Measurements from ENCODE around the gene CYB561D1. TPM values are rescaled to one million over a fixed set of nuclear protein-coding genes. Genes with fewer than 3 reads are reported as not detected.

CYB561D1 gene
- total and polyA plus RNA-seq, 10 of the 15 experiments (the other 5 are each of a cell fraction or from before 2014, with no cell fraction given), result 0.68 to 9.0 (median 3.3) TPM

DNA sequence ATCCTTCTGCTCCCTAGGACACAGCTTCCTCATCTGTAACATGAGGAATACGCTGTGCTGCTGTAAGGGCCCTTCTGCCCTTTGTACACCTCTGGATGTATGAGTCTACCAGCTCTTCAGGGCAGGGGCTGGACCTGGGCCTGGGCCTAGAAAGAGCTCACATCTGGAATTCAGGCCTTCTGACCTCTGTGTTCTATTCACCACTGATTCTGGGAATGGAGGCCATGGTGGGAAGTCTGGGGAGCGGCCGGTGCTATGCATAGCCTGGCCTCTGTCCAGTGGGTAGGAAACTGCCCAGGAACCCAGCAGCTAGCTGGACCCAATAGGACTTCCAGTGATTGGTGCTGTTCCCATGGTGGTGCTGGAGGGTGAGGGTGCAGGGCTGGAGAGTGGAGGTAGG lies 34.8 kb downstream of the CYB561D1 start:
- no peak for ATAC-seq
- no peak for FAIRE-seq

More for the DNA sequence above, 34.8 kb downstream of the CYB561D1 start:
- Histone ChIP-seq H3K36me3 (ENCODE audit: control insufficient read depth in 2 of 2, insufficient read depth in 2 of 2, low read length in 1 of 2) (no peaks in the 10 kb centered on the region), H3K4me1 (ENCODE audit: control insufficient read depth, insufficient read depth, low read length) (peaks cover 24% of the 10 kb centered on the region), H3K9me3 (replicated peaks; ENCODE audit: control insufficient read depth, insufficient read depth, low read length) (no peaks in the 10 kb centered on the region), H3K9ac (ENCODE audit: control insufficient read depth, insufficient read depth, low read length) (no peak overlapping the region), H3K27ac (ENCODE audit: control insufficient read depth, insufficient read depth) (no peak overlapping the region), H2AFZ (ENCODE audit: control insufficient read depth, low read depth, low read length) (no peak overlapping the region), H3K4me2 (ENCODE audit: control insufficient read depth, insufficient read depth) (no peak overlapping the region), H3K4me3 (no peak overlapping the region), H4K20me1 (ENCODE audit: control insufficient read depth, insufficient read depth) (no peaks in the 10 kb centered on the region), H3K79me2 (ENCODE audit: control insufficient read depth, insufficient read depth, low read length) (no peaks in the 10 kb centered on the region), H3K27me3 (replicated peaks in 1 of 2; ENCODE audit: control insufficient read depth in 2 of 2, insufficient read depth in 2 of 2, low read length in 1 of 2) (no peaks in the 10 kb centered on the region)
- no TSS peak for BruUV-seq (replicated peaks)
- in situ Hi-C loops (cut with MboI), result no loop called here
- no peak for DNase-seq (ENCODE audit: low read depth, low spot score)
- WGBS (ENCODE audit: insufficient coverage, insufficient replicate concordance, low lambda C conversion rate, missing lambda C conversion rate), result 93% methylated on average over 3 of the region's 3 CpGs
- RAD21 ChIA-PET (ENCODE audit: unreplicated experiment), result interaction anchor here (1.1 to 10.3 kb wide), 7 partner anchors 19 to 265 kb away, joined by 3 to 422 read pairs (median 6); partner anchors contain the start of genes AMIGO1, ATXN7L2 and CYB561D1
- CTCF ChIA-PET, result interaction anchor here (0.8 to 21.3 kb wide), 8 partner anchors 18 to 456 kb away, joined by 3 to 1280 read pairs (median 6); partner anchors contain the start of genes AHCYL1, AMIGO1, ATXN7L2 and CYB561D1
- intact Hi-C loops (cut with micrococcal nuclease; ENCODE audit: unreplicated experiment), result no loop called here
- POLR2A ChIA-PET, result interaction anchor here (0.7 to 2.0 kb wide), 4 partner anchors 30 to 274 kb away, joined by 3 to 10 read pairs (median 6); partner anchors contain the start of genes ATXN7L2 and CYB561D1
- SMC1A ChIA-PET (ENCODE audit: uncharacterized antibody, unreplicated experiment), result interaction anchor here (0.9 to 12.8 kb wide), 7 partner anchors 10 to 103 kb away, joined by 3 to 431 read pairs (median 10); partner anchors contain the start of genes AMIGO1, ATXN7L2, CYB561D1 and GPR61
- TF ChIP-seq NRF1 (conservative IDR thresholded peaks at IDR 0.05; ENCODE audit: low read depth, low read length), result no peak
- no peak for TF ChIP-seq IKZF2 (IDR thresholded peaks at IDR 0.05)
- no peak for TF ChIP-seq NR2F1 (conservative IDR thresholded peaks at IDR 0.05)
- TF ChIP-seq, protein P1, sequence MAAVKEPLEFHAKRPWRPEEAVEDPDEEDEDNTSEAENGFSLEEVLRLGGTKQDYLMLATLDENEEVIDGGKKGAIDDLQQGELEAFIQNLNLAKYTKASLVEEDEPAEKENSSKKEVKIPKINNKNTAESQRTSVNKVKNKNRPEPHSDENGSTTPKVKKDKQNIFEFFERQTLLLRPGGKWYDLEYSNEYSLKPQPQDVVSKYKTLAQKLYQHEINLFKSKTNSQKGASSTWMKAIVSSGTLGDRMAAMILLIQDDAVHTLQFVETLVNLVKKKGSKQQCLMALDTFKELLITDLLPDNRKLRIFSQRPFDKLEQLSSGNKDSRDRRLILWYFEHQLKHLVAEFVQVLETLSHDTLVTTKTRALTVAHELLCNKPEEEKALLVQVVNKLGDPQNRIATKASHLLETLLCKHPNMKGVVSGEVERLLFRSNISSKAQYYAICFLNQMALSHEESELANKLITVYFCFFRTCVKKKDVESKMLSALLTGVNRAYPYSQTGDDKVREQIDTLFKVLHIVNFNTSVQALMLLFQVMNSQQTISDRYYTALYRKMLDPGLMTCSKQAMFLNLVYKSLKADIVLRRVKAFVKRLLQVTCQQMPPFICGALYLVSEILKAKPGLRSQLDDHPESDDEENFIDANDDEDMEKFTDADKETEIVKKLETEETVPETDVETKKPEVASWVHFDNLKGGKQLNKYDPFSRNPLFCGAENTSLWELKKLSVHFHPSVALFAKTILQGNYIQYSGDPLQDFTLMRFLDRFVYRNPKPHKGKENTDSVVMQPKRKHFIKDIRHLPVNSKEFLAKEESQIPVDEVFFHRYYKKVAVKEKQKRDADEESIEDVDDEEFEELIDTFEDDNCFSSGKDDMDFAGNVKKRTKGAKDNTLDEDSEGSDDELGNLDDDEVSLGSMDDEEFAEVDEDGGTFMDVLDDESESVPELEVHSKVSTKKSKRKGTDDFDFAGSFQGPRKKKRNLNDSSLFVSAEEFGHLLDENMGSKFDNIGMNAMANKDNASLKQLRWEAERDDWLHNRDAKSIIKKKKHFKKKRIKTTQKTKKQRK (IDR thresholded peaks at IDR 0.05; ENCODE audit: low read depth, low read length), result no peak
